H1 (cell line): ENCODE measurements around the gene ADGRG7. TPM values are rescaled to one million over a fixed set of nuclear protein-coding genes. Genes with fewer than 3 reads are reported as not detected.

ENCODE experiments used
- CTCF ChIA-PET: fragments of 300-600 bp; sonication (Branson Sonifier 250); formaldehyde crosslinking; loops from one replicate; lab custom pipeline; 2021; ENCODE audit not compliant: partially characterized antibody; lab: Charles Lee
- POLR2A ChIA-PET: fragments of 300-600 bp; sonication (Branson Sonifier 250); formaldehyde crosslinking; loops from one replicate; lab custom pipeline; 2021; ENCODE audit warnings: inconsistent platforms; ENCODE audit not compliant: partially characterized antibody; lab: Charles Lee
- DNase-seq, 2 experiments: peaks; one replicate each; pipeline versions ENCODE4 v3.0.0 to v3.0.0-alpha.2; 2010 to 2022; ENCODE audit warnings: low spot score in 2 of 2, low read depth in 1 of 2, mixed read lengths in 1 of 2
- FAIRE-seq: peaks from 2 replicates; lab custom pipeline; 2011; peaks lifted over from hg19 to GRCh38; lab: Jason Lieb, UNC
- H2AFZ ChIP-seq: 2 replicates; pipeline ENCODE4 v1.8.1; 2012; ENCODE audit warnings: low read length, inconsistent platforms
- H2AK5ac ChIP-seq: 2 replicates; pipeline ENCODE4 v1.6.1; 2013; ENCODE audit warnings: low read depth, low read length
- H2BK120ac ChIP-seq: replicated peaks from 2 replicates; pipeline ENCODE3; 2013; ENCODE audit warnings: low read depth, low read length, inconsistent platforms
- H2BK12ac ChIP-seq: 2 replicates; pipeline ENCODE4 v1.6.1; 2013; ENCODE audit warnings: low read depth, low read length
- H2BK15ac ChIP-seq: 2 replicates; pipeline ENCODE4 v1.6.1; 2013; ENCODE audit warnings: low read length
- H2BK20ac ChIP-seq: 2 replicates; pipeline ENCODE4 v1.6.1; 2013; ENCODE audit warnings: low read length
- H2BK5ac ChIP-seq: 2 replicates; pipeline ENCODE4 v1.6.1; 2013; ENCODE audit warnings: low read depth, low read length
- H3K14ac ChIP-seq: 2 replicates; pipeline ENCODE4 v1.6.1; 2013; ENCODE audit warnings: inconsistent platforms; ENCODE audit not compliant: insufficient read length
- H3K18ac ChIP-seq: 2 replicates; pipeline ENCODE4 v1.6.1; 2013; ENCODE audit warnings: low read length; ENCODE audit errors: extremely low read depth
- H3K23ac ChIP-seq: 2 replicates; pipeline ENCODE4 v1.6.1; 2013; ENCODE audit warnings: inconsistent platforms; ENCODE audit not compliant: insufficient read length
- H3K23me2 ChIP-seq: 2 replicates; pipeline ENCODE4 v1.6.1; 2013; ENCODE audit warnings: low read depth, low read length
- H3K27ac ChIP-seq: 2 replicates; pipeline ENCODE4 v1.6.1; 2011; ENCODE audit warnings: low read depth, low read length, inconsistent platforms
- H3K27me3 ChIP-seq, 4 experiments: replicated peaks in 1 of 4; 1 replicate in 1 of 4; 2 replicates in 3 of 4; pipeline versions ENCODE4 v1.6.1 to v1.8.1; 2011 to 2013; ENCODE audit warnings: low read length in 3 of 4, mild to moderate bottlenecking in 3 of 4, inconsistent platforms in 2 of 4, mixed read lengths in 2 of 4, moderate library complexity in 1 of 4; ENCODE audit not compliant: control insufficient read depth in 3 of 4, insufficient read depth in 3 of 4; ENCODE audit errors: extremely low read depth in 1 of 4
- H3K36me3 ChIP-seq, 4 experiments: 2 replicates each; pipeline versions ENCODE4 v1.6.1 to v1.8.1; 2011 to 2013; ENCODE audit warnings: mild to moderate bottlenecking in 4 of 4, low read length in 3 of 4, moderate library complexity in 2 of 4, control low read depth in 1 of 4, inconsistent platforms in 1 of 4; ENCODE audit not compliant: insufficient read depth in 4 of 4, control insufficient read depth in 2 of 4
- H3K4ac ChIP-seq: replicated peaks from 2 replicates; pipeline ENCODE3; 2013; ENCODE audit warnings: low read length, low read depth, mixed read lengths, inconsistent platforms; ENCODE audit not compliant: insufficient read length
- H3K4me1 ChIP-seq, 4 experiments: replicated peaks in 1 of 4; 1 replicate in 1 of 4; 2 replicates in 3 of 4; pipeline versions ENCODE4 v1.6.1 to v1.8.1; 2011 to 2013; ENCODE audit warnings: low read length in 3 of 4, inconsistent platforms in 2 of 4, mixed read lengths in 1 of 4; ENCODE audit not compliant: insufficient read depth in 4 of 4, control insufficient read depth in 3 of 4
- H3K4me2 ChIP-seq, 2 experiments: 2 replicates each; pipeline versions ENCODE4 v1.6.1 to v1.8.1; 2011 to 2013; ENCODE audit warnings: low read depth in 2 of 2, low read length in 2 of 2, control low read depth in 1 of 2, inconsistent platforms in 1 of 2, mild to moderate bottlenecking in 1 of 2; ENCODE audit not compliant: insufficient read depth in 1 of 2
- H3K4me3 ChIP-seq, 4 experiments: fragments of 200-600, 300-600 bp in 1 of 4; sonication (generic), shearing (Covaris generic), sonication (Bioruptor Twin) in 1 of 4; 2 replicates each; pipeline versions ENCODE4 v1.5.1 to v1.8.1; 2011 to 2016; ENCODE audit warnings: low read length in 4 of 4, low read depth in 3 of 4, control low read depth in 2 of 4, inconsistent platforms in 2 of 4, mild to moderate bottlenecking in 2 of 4, mixed read lengths in 1 of 4, moderate library complexity in 1 of 4; ENCODE audit not compliant: insufficient read depth in 2 of 4; ENCODE audit errors: extremely low read depth in 1 of 4
- H3K56ac ChIP-seq: replicated peaks from 2 replicates; pipeline ENCODE3; 2013; ENCODE audit warnings: low read depth, mild to moderate bottlenecking, mixed read lengths, low read length, inconsistent platforms; ENCODE audit not compliant: insufficient read length
- H3K79me1 ChIP-seq: 2 replicates; pipeline ENCODE4 v1.6.1; 2013; ENCODE audit warnings: low read depth, low read length, control low read depth
- H3K79me2 ChIP-seq, 2 experiments: 2 replicates each; pipeline versions ENCODE4 v1.6.1 to v1.8.1; 2012 to 2013; ENCODE audit warnings: low read length in 2 of 2, mild to moderate bottlenecking in 2 of 2, inconsistent platforms in 1 of 2; ENCODE audit not compliant: insufficient read depth in 2 of 2, control insufficient read depth in 1 of 2
- H3K9ac ChIP-seq, 4 experiments: replicated peaks in 1 of 4; 1 replicate in 1 of 4; 2 replicates in 3 of 4; pipeline versions ENCODE4 v1.6.1 to v1.8.1; 2011 to 2013; ENCODE audit warnings: low read depth in 3 of 4, low read length in 3 of 4, control low read depth in 2 of 4, mild to moderate bottlenecking in 2 of 4, moderate library complexity in 2 of 4, inconsistent platforms in 1 of 4; ENCODE audit errors: extremely low read depth in 1 of 4
- H3K9me3 ChIP-seq, 2 experiments: 2 replicates each; pipeline versions ENCODE4 v1.6.1 to v1.8.1; 2012 to 2013; ENCODE audit warnings: mild to moderate bottlenecking in 2 of 2, moderate library complexity in 2 of 2, control low read depth in 1 of 2, inconsistent platforms in 1 of 2, low read depth in 1 of 2, low read length in 1 of 2, mixed read lengths in 1 of 2; ENCODE audit not compliant: insufficient read depth in 2 of 2
- H4K20me1 ChIP-seq, 2 experiments: replicated peaks in 1 of 2; 2 replicates each; pipeline versions ENCODE3 to v1.8.1; 2011 to 2013; ENCODE audit warnings: inconsistent platforms in 2 of 2, low read length in 2 of 2, mild to moderate bottlenecking in 1 of 2; ENCODE audit not compliant: insufficient read depth in 2 of 2, control insufficient read depth in 1 of 2
- H4K5ac ChIP-seq: 2 replicates; pipeline ENCODE4 v1.6.1; 2013; ENCODE audit warnings: low read length, low read depth, mixed read lengths, inconsistent platforms; ENCODE audit not compliant: insufficient read length
- H4K8ac ChIP-seq: 2 replicates; pipeline ENCODE4 v1.8.0; 2013; ENCODE audit warnings: mild to moderate bottlenecking, moderate library complexity, low read length, inconsistent platforms; ENCODE audit not compliant: insufficient read depth; ENCODE audit errors: extremely low read depth
- H4K91ac ChIP-seq: replicated peaks from 2 replicates; pipeline ENCODE3; 2013; ENCODE audit warnings: low read length, mixed read lengths, inconsistent platforms; ENCODE audit not compliant: insufficient read length
- BACH1 ChIP-seq: IDR thresholded peaks from 2 replicates; pipeline ENCODE4 v1.6.1; 2012; ENCODE audit warnings: low read length, improper control_type of control experiment
- CBX5 ChIP-seq: fragments of 300-800, 300-1000 bp; sonication (generic); IDR thresholded peaks from 2 replicates; pipeline ENCODE4 v1.7.1; 2016; ENCODE audit warnings: antibody characterized with exemption, low read length, low read depth
- GTF2F1 ChIP-seq: IDR thresholded peaks from 2 replicates; pipeline ENCODE4 v1.6.1; 2012; ENCODE audit warnings: low read depth, low read length, improper control_type of control experiment, borderline replicate concordance
- KDM1A ChIP-seq: fragments of 200-600, 300-600 bp; sonication (generic); IDR thresholded peaks from 2 replicates; pipeline ENCODE4 v1.7.1; 2016; ENCODE audit warnings: mild to moderate bottlenecking, low read length, borderline replicate concordance
- PHF8 ChIP-seq: fragments of 200-600 bp; sonication (generic); conservative IDR thresholded peaks from 2 replicates; pipeline ENCODE4 v1.7.1; 2012; ENCODE audit warnings: low read depth, mild to moderate bottlenecking, inconsistent platforms, low read length, moderate library complexity
- SIRT6 ChIP-seq: IDR thresholded peaks from one replicate; pipeline ENCODE4 v1.7.1; 2012; ENCODE audit warnings: low read length, inconsistent platforms
- SUZ12 ChIP-seq: fragments of 200-600 bp; sonication (generic); IDR thresholded peaks from 2 replicates; pipeline ENCODE4 v1.6.1; 2012; ENCODE audit warnings: mild to moderate bottlenecking, inconsistent platforms, low read length, moderate library complexity, mixed read lengths
- YY1 ChIP-seq: IDR thresholded peaks from 2 replicates; pipeline ENCODE4 v1.6.1; 2011; ENCODE audit warnings: low read depth, mild to moderate bottlenecking, low read length
- WGBS, 2 experiments: shearing (Covaris generic) in 1 of 2; methylation state at CpG; one replicate each; pipeline versions ENCODE4 v1.1.6 to v1.1.7; 2013 to 2015; ENCODE audit warnings: low lambda C conversion rate in 2 of 2, mixed read lengths in 2 of 2, inconsistent platforms in 1 of 2, low coverage in 1 of 2, missing lambda C conversion rate in 1 of 2; ENCODE audit not compliant: insufficient replicate concordance in 2 of 2, insufficient coverage in 1 of 2, insufficient read length in 1 of 2; ENCODE audit errors: extremely low coverage in 1 of 2, missing lambda C conversion rate in 1 of 2; 5-methylcytosine and 5-hydroxymethylcytosine counted together
- polyA plus RNA-seq, 7 experiments: library from polyadenylated mRNA; depleted of rRNA in 3 of 7; stranded (reverse) in 5 of 7; unstranded in 2 of 7; fragments of >200 nt in 5 of 7; fragments of 200-250 nt in 2 of 7; gene quantifications; 1 replicate in 5 of 7; 2 replicates in 1 of 7; 4 replicates in 1 of 7; pipeline versions ENCODE4 v1.2.1 to v1.2.3, GENCODE V29; 2011 to 2013; ENCODE audit warnings: missing spikeins in 2 of 7, mixed read lengths in 2 of 7
- total RNA-seq: library from RNA; stranded (reverse); fragmentation: NEBNext Ultra II Directional; extraction: Animal tissue kit (Norgen Biotek cat#: 25700); gene quantifications from 2 replicates; pipeline ENCODE4 v1.2.1, GENCODE V29; 2021

Gene ADGRG7
- total and polyA plus RNA-seq, 2 of the 8 experiments (the other 6 are each of a cell fraction or from before 2014, with no cell fraction given): not detected

GRCh38 chr3:100611221-100611620 is 1.8 kb downstream of the ADGRG7 start:
- no peak overlapping the region for H2AK5ac ChIP-seq
- H3K9ac ChIP-seq: no peak overlapping the region
- FAIRE-seq (no peak), DNase-seq (no peak)
- CTCF ChIA-PET: interaction anchor here (0.8 kb wide), 1 partner anchor 14 kb away, joined by 3 read pairs; no protein-coding TSS in a partner anchor
- H3K4me3 ChIP-seq: no peak overlapping the region
- no peak overlapping the region for H3K4ac ChIP-seq
- no peak overlapping the region for H2BK12ac ChIP-seq
- H3K27ac ChIP-seq: no peak overlapping the region
- no peak overlapping the region for H3K4me2 ChIP-seq
- no peak overlapping the region for H2BK5ac ChIP-seq
- no peaks in the 10 kb centered on the region for H4K20me1 ChIP-seq
- H2BK120ac ChIP-seq: no peak overlapping the region
- no peak overlapping the region for H3K18ac ChIP-seq
- no peaks in the 10 kb centered on the region for H3K27me3 ChIP-seq
- H3K79me1 ChIP-seq: no peaks in the 10 kb centered on the region
- POLR2A ChIA-PET: no interaction called here
- H3K79me2 ChIP-seq: no peaks in the 10 kb centered on the region
- no peak overlapping the region for H4K5ac ChIP-seq
- 56% methylated on average over 3 of the region's 3 CpGs; no CpG with 5 or more reads in 1 of the 2 experiments for WGBS, 2 experiments
- TF ChIP-seq SIRT6 (no peak), SUZ12 (no peak), GTF2F1 (no peak), CBX5 (no peak), KDM1A (no peak), PHF8 (no peak), YY1 (no peak), BACH1 (no peak)
- no peaks in the 10 kb centered on the region for H3K9me3 ChIP-seq
- H3K56ac ChIP-seq: no peak overlapping the region
- H3K23me2 ChIP-seq: no peaks in the 10 kb centered on the region
- no peaks in the 10 kb centered on the region for H3K4me1 ChIP-seq
- H2BK15ac ChIP-seq: no peak overlapping the region
- no peaks in the 10 kb centered on the region for H3K36me3 ChIP-seq
- H4K91ac ChIP-seq: no peak overlapping the region
- no peak overlapping the region for H4K8ac ChIP-seq
- H3K14ac ChIP-seq: no peak overlapping the region
- no peak overlapping the region for H3K23ac ChIP-seq
- no peak overlapping the region for H2BK20ac ChIP-seq
- H2AFZ ChIP-seq: no peak overlapping the region
